K562 (cell line): ENCODE results near the gene DNAJC6. TPM values are rescaled to one million over a fixed set of nuclear protein-coding genes. Genes with fewer than 3 reads are reported as not detected.

Experiments
- ARID1B ChIP-seq: fragments of 450-650 bp; IDR thresholded peaks from 2 replicates; pipeline ENCODE4 v1.6.1; 2016; ENCODE audit warnings: antibody characterized with exemption, mild to moderate bottlenecking, inconsistent platforms
- EZH2 ChIP-seq: IDR thresholded peaks from 2 replicates; pipeline ENCODE4 v1.6.1; 2012; ENCODE audit warnings: low read depth, mild to moderate bottlenecking, inconsistent platforms, low read length, borderline replicate concordance
- FOSL1 ChIP-seq: fragments of 200-800 bp; sonication (Bioruptor generic); conservative IDR thresholded peaks from 2 replicates; pipeline ENCODE4 v1.6.1; 2016; ENCODE audit warnings: missing genetic modification characterization, missing compliant biosample characterization
- HDAC6 ChIP-seq: IDR thresholded peaks from 2 replicates; pipeline ENCODE4 v1.6.1; 2012; ENCODE audit warnings: low read depth, mild to moderate bottlenecking, control low read depth, inconsistent platforms, low read length, moderate library complexity
- MED1 ChIP-seq: sonication (generic); formaldehyde crosslinking; IDR thresholded peaks from 2 replicates; pipeline ENCODE4 v1.8.1; 2023; ENCODE audit warnings: missing genetic modification reagents, borderline replicate concordance
- MEF2D ChIP-seq: conservative IDR thresholded peaks from 2 replicates; pipeline ENCODE4 v1.6.1; 2016; ENCODE audit warnings: low read depth, missing genetic modification characterization, missing compliant biosample characterization
- MEIS2 ChIP-seq: fragments of 450-650 bp; IDR thresholded peaks from 2 replicates; pipeline ENCODE4 v1.6.1; 2014; ENCODE audit warnings: mild to moderate bottlenecking; ENCODE audit not compliant: partially characterized antibody
- NEUROD1 ChIP-seq: fragments of 150-350 bp; IDR thresholded peaks from 2 replicates; pipeline ENCODE4 v1.6.1; 2014; ENCODE audit warnings: borderline replicate concordance, low read length, low read depth; ENCODE audit not compliant: partially characterized antibody
- NFE2 ChIP-seq: IDR thresholded peaks from 2 replicates; pipeline ENCODE4 v1.6.1; 2014; ENCODE audit warnings: antibody characterized with exemption, low read depth
- NFIC ChIP-seq: fragments of 450-650 bp; IDR thresholded peaks from 2 replicates; pipeline ENCODE4 v1.6.1; 2017; ENCODE audit warnings: mild to moderate bottlenecking, inconsistent platforms
- NR2C2 ChIP-seq, 2 experiments: fragments of 200-800 bp in 1 of 2; sonication (Bioruptor generic) in 1 of 2; sonication (generic) in 1 of 2; formaldehyde crosslinking in 1 of 2; IDR thresholded peaks; 2 replicates each; pipeline versions ENCODE4 v1.6.1 to v1.8.0; 2016 to 2022; ENCODE audit warnings: mild to moderate bottlenecking in 1 of 2, missing compliant biosample characterization in 1 of 2, missing genetic modification characterization in 1 of 2, missing genetic modification reagents in 1 of 2
- PHB ChIP-seq: fragments of 250-450 bp; sonication (Bioruptor Pico); IDR thresholded peaks from 2 replicates; pipeline ENCODE4 v1.5.0; 2021
- ZBED1 ChIP-seq: IDR thresholded peaks from 2 replicates; pipeline ENCODE4 v1.6.1; 2014
- ZNF23 ChIP-seq: fragments of 250-450 bp; sonication (Bioruptor Pico); IDR thresholded peaks from 2 replicates; pipeline ENCODE4 v1.4.0; 2020; ENCODE audit warnings: mild to moderate bottlenecking
- ZNF445 ChIP-seq: fragments of 250-450 bp; sonication (Bioruptor Pico); IDR thresholded peaks from 2 replicates; pipeline ENCODE4 v1.4.0; 2020; ENCODE audit warnings: low read depth, mild to moderate bottlenecking, moderate library complexity
- polyA plus RNA-seq, 8 experiments: library from polyadenylated mRNA; depleted of rRNA in 4 of 8; stranded (reverse) in 5 of 8; unstranded in 3 of 8; fragments of >200 nt; fragmentation: Nextera tagmentation in 2 of 8; fragmentation: Illumina TruSeq in 1 of 8; extraction: Ambion mirVana in 2 of 8; extraction: Trizol in 1 of 8; gene quantifications; 2 replicates each; pipeline versions ENCODE4 v1.2.1 to v1.2.3, GENCODE V29; 2011 to 2014; ENCODE audit warnings: inconsistent platforms in 1 of 8, missing spikeins in 1 of 8
- total RNA-seq, 7 experiments: library from RNA; depleted of rRNA in 6 of 7; stranded (reverse); fragments of >200 nt in 6 of 7; fragmentation: Illumina TruSeq in 2 of 7; extraction: Trizol in 2 of 7; gene quantifications; 2 replicates each; pipeline versions ENCODE4 v1.2.1 to v1.2.3, GENCODE V29; 2011 to 2021; ENCODE audit warnings: low replicate concordance in 1 of 7
- TF ChIP-seq, protein P1 (sequence below), 2 experiments: fragments of 150-350 bp in 1 of 2; IDR thresholded peaks; 2 replicates each; pipeline ENCODE4 v1.6.1; 2012 to 2016; ENCODE audit warnings: low read depth in 2 of 2, low read length in 2 of 2, mild to moderate bottlenecking in 1 of 2, moderate library complexity in 1 of 2
- TF ChIP-seq, protein P2 (sequence below): fragments of 450-650 bp; formaldehyde crosslinking; IDR thresholded peaks from 2 replicates; pipeline ENCODE4 v1.4.0; 2020; ENCODE audit warnings: mild to moderate bottlenecking, moderate library complexity
- TF ChIP-seq, protein P3 (sequence below), 2 experiments: fragments of 450-650 bp; conservative IDR thresholded peaks; 2 replicates each; pipeline ENCODE4 v1.6.1; 2017; ENCODE audit warnings: mild to moderate bottlenecking in 2 of 2, moderate library complexity in 2 of 2

Gene DNAJC6
- total and polyA plus RNA-seq, 9 of the 15 experiments (the other 6 are each of a cell fraction or from before 2014, with no cell fraction given), result 6.7 to 78.7 (median 28.0) TPM

DNA sequence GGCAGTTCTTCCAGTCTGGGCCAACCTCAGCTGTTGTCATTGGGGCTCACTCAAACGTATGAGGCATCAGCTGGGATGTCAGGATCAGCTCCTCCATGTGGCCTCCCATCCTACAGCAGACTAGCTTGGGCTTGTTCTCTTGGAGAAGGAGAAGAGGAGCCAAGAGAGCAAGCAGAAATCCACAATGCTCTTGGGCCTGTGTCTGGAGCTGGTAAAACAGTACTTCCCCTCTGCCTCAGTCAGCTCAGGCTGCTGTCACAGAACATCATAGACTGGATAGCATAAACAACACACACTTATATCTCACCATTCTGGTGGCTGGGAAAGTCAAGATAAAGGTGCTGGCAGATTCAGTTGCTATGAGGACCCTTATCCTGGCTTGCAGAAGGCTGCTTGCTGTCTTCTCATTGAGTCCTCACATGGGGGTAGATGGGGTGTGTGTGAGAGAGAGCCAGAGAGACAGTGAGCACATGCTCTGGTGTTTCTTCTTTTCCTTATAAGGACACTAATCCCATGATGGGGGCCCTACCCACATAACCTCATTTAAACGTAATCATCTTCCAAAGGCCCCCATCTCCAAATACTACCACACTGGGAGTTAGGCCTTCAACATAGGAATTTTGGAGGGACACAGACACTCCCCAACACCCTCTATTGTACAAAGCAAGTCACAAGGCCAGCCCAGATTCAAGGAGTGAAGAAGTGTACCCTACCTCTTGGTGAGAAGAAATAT lies 16.3 kb upstream of the DNAJC6 start (continued):
- TF ChIP-seq, protein P1, sequence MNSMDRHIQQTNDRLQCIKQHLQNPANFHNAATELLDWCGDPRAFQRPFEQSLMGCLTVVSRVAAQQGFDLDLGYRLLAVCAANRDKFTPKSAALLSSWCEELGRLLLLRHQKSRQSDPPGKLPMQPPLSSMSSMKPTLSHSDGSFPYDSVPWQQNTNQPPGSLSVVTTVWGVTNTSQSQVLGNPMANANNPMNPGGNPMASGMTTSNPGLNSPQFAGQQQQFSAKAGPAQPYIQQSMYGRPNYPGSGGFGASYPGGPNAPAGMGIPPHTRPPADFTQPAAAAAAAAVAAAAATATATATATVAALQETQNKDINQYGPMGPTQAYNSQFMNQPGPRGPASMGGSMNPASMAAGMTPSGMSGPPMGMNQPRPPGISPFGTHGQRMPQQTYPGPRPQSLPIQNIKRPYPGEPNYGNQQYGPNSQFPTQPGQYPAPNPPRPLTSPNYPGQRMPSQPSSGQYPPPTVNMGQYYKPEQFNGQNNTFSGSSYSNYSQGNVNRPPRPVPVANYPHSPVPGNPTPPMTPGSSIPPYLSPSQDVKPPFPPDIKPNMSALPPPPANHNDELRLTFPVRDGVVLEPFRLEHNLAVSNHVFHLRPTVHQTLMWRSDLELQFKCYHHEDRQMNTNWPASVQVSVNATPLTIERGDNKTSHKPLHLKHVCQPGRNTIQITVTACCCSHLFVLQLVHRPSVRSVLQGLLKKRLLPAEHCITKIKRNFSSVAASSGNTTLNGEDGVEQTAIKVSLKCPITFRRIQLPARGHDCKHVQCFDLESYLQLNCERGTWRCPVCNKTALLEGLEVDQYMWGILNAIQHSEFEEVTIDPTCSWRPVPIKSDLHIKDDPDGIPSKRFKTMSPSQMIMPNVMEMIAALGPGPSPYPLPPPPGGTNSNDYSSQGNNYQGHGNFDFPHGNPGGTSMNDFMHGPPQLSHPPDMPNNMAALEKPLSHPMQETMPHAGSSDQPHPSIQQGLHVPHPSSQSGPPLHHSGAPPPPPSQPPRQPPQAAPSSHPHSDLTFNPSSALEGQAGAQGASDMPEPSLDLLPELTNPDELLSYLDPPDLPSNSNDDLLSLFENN (IDR thresholded peaks at IDR 0.05; ENCODE audit: low read depth in 2 of 2, low read length in 2 of 2), result peak in 1 of 2 experiments; percentile 99; a peak in 2 of 4 replicates
- peak; percentile 100 for TF ChIP-seq ARID1B
- TF ChIP-seq ZNF23 (CRISPR knock-in tag), result peak; percentile 15; the same call in 1 of the 2 replicates
- TF ChIP-seq EZH2, result peak; percentile 84; the same call in 1 of the 2 replicates
- TF ChIP-seq MED1 (CRISPR knock-in tag), result no peak
- TF ChIP-seq, protein P2, sequence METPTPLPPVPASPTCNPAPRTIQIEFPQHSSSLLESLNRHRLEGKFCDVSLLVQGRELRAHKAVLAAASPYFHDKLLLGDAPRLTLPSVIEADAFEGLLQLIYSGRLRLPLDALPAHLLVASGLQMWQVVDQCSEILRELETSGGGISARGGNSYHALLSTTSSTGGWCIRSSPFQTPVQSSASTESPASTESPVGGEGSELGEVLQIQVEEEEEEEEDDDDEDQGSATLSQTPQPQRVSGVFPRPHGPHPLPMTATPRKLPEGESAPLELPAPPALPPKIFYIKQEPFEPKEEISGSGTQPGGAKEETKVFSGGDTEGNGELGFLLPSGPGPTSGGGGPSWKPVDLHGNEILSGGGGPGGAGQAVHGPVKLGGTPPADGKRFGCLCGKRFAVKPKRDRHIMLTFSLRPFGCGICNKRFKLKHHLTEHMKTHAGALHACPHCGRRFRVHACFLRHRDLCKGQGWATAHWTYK, result peak; percentile 70; the same call in 1 of the 2 replicates
- peak; percentile 95 for TF ChIP-seq NEUROD1
- TF ChIP-seq FOSL1 (tag), result peak; percentile 84
- TF ChIP-seq, protein P3, sequence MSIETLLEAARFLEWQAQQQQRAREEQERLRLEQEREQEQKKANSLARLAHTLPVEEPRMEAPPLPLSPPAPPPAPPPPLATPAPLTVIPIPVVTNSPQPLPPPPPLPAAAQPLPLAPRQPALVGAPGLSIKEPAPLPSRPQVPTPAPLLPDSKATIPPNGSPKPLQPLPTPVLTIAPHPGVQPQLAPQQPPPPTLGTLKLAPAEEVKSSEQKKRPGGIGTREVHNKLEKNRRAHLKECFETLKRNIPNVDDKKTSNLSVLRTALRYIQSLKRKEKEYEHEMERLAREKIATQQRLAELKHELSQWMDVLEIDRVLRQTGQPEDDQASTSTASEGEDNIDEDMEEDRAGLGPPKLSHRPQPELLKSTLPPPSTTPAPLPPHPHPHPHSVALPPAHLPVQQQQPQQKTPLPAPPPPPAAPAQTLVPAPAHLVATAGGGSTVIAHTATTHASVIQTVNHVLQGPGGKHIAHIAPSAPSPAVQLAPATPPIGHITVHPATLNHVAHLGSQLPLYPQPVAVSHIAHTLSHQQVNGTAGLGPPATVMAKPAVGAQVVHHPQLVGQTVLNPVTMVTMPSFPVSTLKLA (conservative IDR thresholded peaks at IDR 0.05), result peak; percentile 96 to 97
- TF ChIP-seq NFE2, result peak; percentile 66
- no peak for TF ChIP-seq PHB (CRISPR knock-in tag)
- no peak; the same call in 1 of the 2 replicates for TF ChIP-seq NR2C2 (CRISPR knock-in tag; IDR thresholded peaks at IDR 0.05)
- TF ChIP-seq NR2C2 (tag; IDR thresholded peaks at IDR 0.05), result peak; percentile 50; the same call in 1 of the 2 replicates
- peak; percentile 54; the same call in 1 of the 2 replicates for TF ChIP-seq ZNF445 (CRISPR knock-in tag)
- TF ChIP-seq MEF2D (tag), result peak; percentile 70; the same call in 1 of the 2 replicates
- TF ChIP-seq HDAC6, result no peak
- peak; percentile 97 for TF ChIP-seq MEIS2
- TF ChIP-seq ZBED1, result peak; percentile 96
- TF ChIP-seq NFIC, result peak; percentile 97
